ENCODE results near the gene HEG1.

Gene HEG1

GRCh38 chr3:125055913-125056745, at the start of gene HEG1:
HEG1 (minus strand) TSS chr3:125055997; CDS start chr3:125055890, 107 bp downstream.
- H3K4me3 ChIP-seq (replicated peaks; ENCODE audit: low read depth, low read length) = peak within 1 kb of the TSS; percentile 77
- TF ChIP-seq CTCF (IDR thresholded peaks at IDR 0.05; ENCODE audit: insufficient read depth, low read length, poor library complexity, severe bottlenecking) = no peak
- DNase-seq (ENCODE audit: extremely low read depth, insufficient read length) = peak; percentile 86
- no peaks in the 10 kb centered on the region for H3K27me3 ChIP-seq (replicated peaks; ENCODE audit: control insufficient read depth, insufficient read depth, low read length)
- H3K36me3 ChIP-seq (ENCODE audit: control insufficient read depth, insufficient read depth, low read length) = no peaks in the 10 kb centered on the region

- H3K4me3 ChIP-seq (replicated peaks; ENCODE audit: low read depth, low read length) = peak overlapping the region; percentile 76
- no peaks in the 10 kb centered on the region for H3K27me3 ChIP-seq (replicated peaks; ENCODE audit: control insufficient read depth, insufficient read depth, low read length)
- TF ChIP-seq CTCF (IDR thresholded peaks at IDR 0.05; ENCODE audit: insufficient read depth, low read length, poor library complexity, severe bottlenecking) = no peak
- H3K36me3 ChIP-seq (ENCODE audit: control insufficient read depth, insufficient read depth, low read length) = peaks cover 5% of the 10 kb centered on the region
- DNase-seq (ENCODE audit: extremely low read depth, insufficient read length) = no peak
Measured at GRCh38 chr3:125105116-125105515, 49.3 kb upstream of the HEG1 start.

- no peaks in the 10 kb centered on the region for H3K27me3 ChIP-seq (replicated peaks; ENCODE audit: control insufficient read depth, insufficient read depth, low read length)
- peak overlapping the region; percentile 76 for H3K4me3 ChIP-seq (replicated peaks; ENCODE audit: low read depth, low read length)
- no peak for TF ChIP-seq CTCF (IDR thresholded peaks at IDR 0.05; ENCODE audit: insufficient read depth, low read length, poor library complexity, severe bottlenecking)
- H3K36me3 ChIP-seq (ENCODE audit: control insufficient read depth, insufficient read depth, low read length) = peaks cover 5% of the 10 kb centered on the region
- DNase-seq (ENCODE audit: extremely low read depth, insufficient read length) = no peak
Measured at GRCh38 chr3:125104639-125105038, 48.8 kb upstream of the HEG1 start.

- DNase-seq (ENCODE audit: extremely low read depth, insufficient read length) = no peak
- Histone ChIP-seq H3K4me3 (replicated peaks; ENCODE audit: low read depth, low read length) (no peak overlapping the region; the same call in 1 of the 2 replicates), H3K27me3 (replicated peaks; ENCODE audit: control insufficient read depth, insufficient read depth, low read length) (no peaks in the 10 kb centered on the region), H3K36me3 (ENCODE audit: control insufficient read depth, insufficient read depth, low read length) (peaks cover 5% of the 10 kb centered on the region)
- TF ChIP-seq CTCF (IDR thresholded peaks at IDR 0.05; ENCODE audit: insufficient read depth, low read length, poor library complexity, severe bottlenecking) = no peak
Measured at GRCh38 chr3:125103406-125103805, 47.6 kb upstream of the HEG1 start.

GRCh38 chr3:125102470-125102869, 46.7 kb upstream of the HEG1 start:
- Histone ChIP-seq H3K27me3 (replicated peaks; ENCODE audit: control insufficient read depth, insufficient read depth, low read length) (no peaks in the 10 kb centered on the region), H3K4me3 (replicated peaks; ENCODE audit: low read depth, low read length) (no peak overlapping the region), H3K36me3 (ENCODE audit: control insufficient read depth, insufficient read depth, low read length) (peaks cover 5% of the 10 kb centered on the region)
- no peak for TF ChIP-seq CTCF (IDR thresholded peaks at IDR 0.05; ENCODE audit: insufficient read depth, low read length, poor library complexity, severe bottlenecking)
- no peak for DNase-seq (ENCODE audit: extremely low read depth, insufficient read length)
